Measurements from ENCODE around the gene METTL1. TPM values are rescaled to one million over a fixed set of nuclear protein-coding genes. Genes with fewer than 3 reads are reported as not detected.

Gene METTL1
- total and polyA plus RNA-seq, 9 of the 15 experiments (the other 6 are each of a cell fraction or from before 2014, with no cell fraction given) = 12.6 to 65.9 (median 39.2) TPM

GRCh38 chr12:57755454-57756372 is 16.2 kb downstream of the METTL1 start:
- Histone ChIP-seq H3K9ac (ENCODE audit: insufficient read depth in 1 of 2, low read depth in 2 of 2, low read length in 2 of 2) (peak overlapping the region; percentile 62 to 90), H2AFZ (ENCODE audit: low read depth, low read length) (peak overlapping the region; percentile 68), H3K9me3 (replicated peaks; ENCODE audit: control insufficient read depth, insufficient read depth, low read depth, low read length) (no peaks in the 10 kb centered on the region), H3K27ac (ENCODE audit: extremely low read depth, low read depth, low read length) (peak overlapping the region; percentile 12; the same call in 1 of the 3 replicates), H3K27me3 (ENCODE audit: control insufficient read depth in 2 of 2, insufficient read depth in 2 of 2, low read length in 2 of 2) (no peaks in the 10 kb centered on the region), H4K20me1 (replicated peaks; ENCODE audit: control insufficient read depth, insufficient read depth, low read length) (no peaks in the 10 kb centered on the region), H3K9me1 (ENCODE audit: control insufficient read depth, insufficient read depth, low read length) (no peaks in the 10 kb centered on the region), H3K36me3 (ENCODE audit: control insufficient read depth, insufficient read depth, low read length) (peaks cover 24% of the 10 kb centered on the region), H3K4me3 (peak overlapping the region; percentile 50), H3K79me2 (ENCODE audit: control insufficient read depth, insufficient read depth, low read length) (peaks cover 29% of the 10 kb centered on the region), H3K4me1 (replicated peaks in 1 of 2; ENCODE audit: control insufficient read depth in 2 of 2, insufficient read depth in 2 of 2, low read length in 2 of 2) (peaks cover 35 to 40% of the 10 kb centered on the region in 2 experiments), H3K4me2 (ENCODE audit: insufficient read depth, low read length) (peak overlapping the region; percentile 81)
- 4% methylated on average over 41 of the region's 76 CpGs for WGBS (ENCODE audit: insufficient coverage, low coverage, missing lambda C conversion rate)
- CTCF ChIA-PET (ENCODE audit: low intra/inter-chr PET ratio) = interaction anchor here (1.5 kb wide), 1 partner anchor 150 kb away, joined by 10 read pairs; no protein-coding TSS in a partner anchor
- intact Hi-C loops (cut with micrococcal nuclease) = loop anchor here (1.0 kb wide), 1 partner anchor 150 kb away; no protein-coding TSS in a partner anchor
- in situ Hi-C loops (cut with MboI) = no loop called here
- no peak; the same call in 2 of the 3 replicates for ATAC-seq
- BruUV-seq (replicated peaks) = no TSS peak
- DNase-seq (ENCODE audit: extremely low read depth in 1 of 4, low spot score in 3 of 4) = peak; percentile 44 to 60 (median 54)
- no peak for FAIRE-seq
- POLR2A ChIA-PET = interaction anchor here (0.6 to 2.3 kb wide), 3 partner anchors 12 to 118 kb away, joined by 3 to 26 read pairs (median 3); partner anchors contain the start of gene CYP27B1
- TF ChIP-seq RBFOX2 (IDR thresholded peaks at IDR 0.05; ENCODE audit: low read depth, low read length) = peak; percentile 38; the same call in 1 of the 2 replicates
- no peak for TF ChIP-seq NR2C1 (IDR thresholded peaks at IDR 0.05)
- TF ChIP-seq NR2C1 (tag; IDR thresholded peaks at IDR 0.05) = 0 out of 2 replicates have a peak, but pooled peaks have one; percentile 24
- TF ChIP-seq CEBPZ (IDR thresholded peaks at IDR 0.05; ENCODE audit: borderline replicate concordance, low read depth, low read length) = no peak
- 0 out of 4 replicates have a peak, but pooled peaks of 1 of the 2 experiments have one; percentile 33 for TF ChIP-seq MAZ (CRISPR knock-in tag; conservative IDR thresholded peaks at IDR 0.05 in 1 of 2, IDR thresholded peaks at IDR 0.05 in 1 of 2)
- peak; percentile 36 to 50; a peak in 2 of 4 replicates for TF ChIP-seq NRF1 (conservative IDR thresholded peaks at IDR 0.05 in 1 of 2, IDR thresholded peaks at IDR 0.05 in 1 of 2)
- peak; percentile 38; the same call in 1 of the 2 replicates for TF ChIP-seq CTBP1 (IDR thresholded peaks at IDR 0.05; ENCODE audit: borderline replicate concordance)
- TF ChIP-seq ERF (CRISPR knock-in tag; IDR thresholded peaks at IDR 0.05) = no peak
- peak; percentile 26; the same call in 1 of the 2 replicates for TF ChIP-seq POLR2G (IDR thresholded peaks at IDR 0.05; ENCODE audit: low read depth, low read length)
- no peak for TF ChIP-seq OTX1 (CRISPR knock-in tag; IDR thresholded peaks at IDR 0.05)
- TF ChIP-seq ZNF644 (tag; IDR thresholded peaks at IDR 0.05; ENCODE audit: low read depth) = no peak
- 0 out of 4 replicates have a peak, but pooled peaks of 1 of the 2 experiments have one; percentile 28 for TF ChIP-seq SIN3A (IDR thresholded peaks at IDR 0.05; ENCODE audit: borderline replicate concordance in 2 of 2, control insufficient read depth in 1 of 2, low read depth in 2 of 2, low read length in 2 of 2)
- peak; percentile 81 for TF ChIP-seq GATAD2B (IDR thresholded peaks at IDR 0.05; ENCODE audit: borderline replicate concordance)
- TF ChIP-seq, protein P1, sequence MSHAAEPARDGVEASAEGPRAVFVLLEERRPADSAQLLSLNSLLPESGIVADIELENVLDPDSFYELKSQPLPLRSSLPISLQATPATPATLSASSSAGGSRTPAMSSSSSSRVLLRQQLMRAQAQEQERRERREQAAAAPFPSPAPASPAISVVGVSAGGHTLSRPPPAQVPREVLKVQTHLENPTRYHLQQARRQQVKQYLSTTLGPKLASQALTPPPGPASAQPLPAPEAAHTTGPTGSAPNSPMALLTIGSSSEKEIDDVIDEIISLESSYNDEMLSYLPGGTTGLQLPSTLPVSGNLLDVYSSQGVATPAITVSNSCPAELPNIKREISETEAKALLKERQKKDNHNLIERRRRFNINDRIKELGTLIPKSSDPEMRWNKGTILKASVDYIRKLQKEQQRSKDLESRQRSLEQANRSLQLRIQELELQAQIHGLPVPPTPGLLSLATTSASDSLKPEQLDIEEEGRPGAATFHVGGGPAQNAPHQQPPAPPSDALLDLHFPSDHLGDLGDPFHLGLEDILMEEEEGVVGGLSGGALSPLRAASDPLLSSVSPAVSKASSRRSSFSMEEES (CRISPR knock-in tag; IDR thresholded peaks at IDR 0.05) = no peak
- TF ChIP-seq TAF15 (IDR thresholded peaks at IDR 0.05; ENCODE audit: low read depth, low read length) = no peak

Measured in K562 (cell line).